T-helper 9 cell (primary cell): ENCODE results near the gene HTN1.
"Not testable (repeated sequence)": the region's sequence is repeated elsewhere in the genome, so short reads cannot be mapped to it uniquely, and the experiment has no call there.

ENCODE experiments used
- DNase-seq: peaks from one replicate; pipeline ENCODE4 v3.0.0-alpha.2; 2020
- total RNA-seq, 2 donors: gene quantifications; one replicate each; lab custom pipeline; 2026; lab: John Stamatoyannopoulos, UW

HTN1 gene
- total RNA-seq, result 0 reads per million in 2 donors

- DNase-seq, result not testable (repeated sequence)
Measured at GRCh38 chr4:70050138-70050537, at the start of gene HTN1. HTN1 (plus strand) TSS chr4:70050438; CDS start chr4:70053077, 2,639 bp downstream.

- no peak for DNase-seq
Measured at GRCh38 chr4:70000711-70001110, 49.5 kb upstream of the HTN1 start.

GRCh38 chr4:70002507-70002906 lies 47.7 kb upstream of the HTN1 start:
- no peak for DNase-seq

- no peak for DNase-seq
Measured at GRCh38 chr4:70008771-70009170, 41.5 kb upstream of the HTN1 start.

GRCh38 chr4:70019006-70019405 lies 31.2 kb upstream of the HTN1 start:
- not testable (repeated sequence) for DNase-seq

GRCh38 chr4:70023218-70023617 lies 27.0 kb upstream of the HTN1 start:
- no peak for DNase-seq

- DNase-seq, result no peak
Measured at GRCh38 chr4:70027011-70027410, 23.2 kb upstream of the HTN1 start.

GRCh38 chr4:70028159-70028558 lies 22.1 kb upstream of the HTN1 start, which contains the start of gene HTN3:
HTN3 (plus strand) TSS chr4:70028459; CDS start chr4:70030741, 2,282 bp downstream.
- DNase-seq, result not testable (repeated sequence)

GRCh38 chr4:70037559-70037958 lies 12.7 kb upstream of the HTN1 start:
- not testable (repeated sequence) for DNase-seq

- DNase-seq, result not testable (repeated sequence)
Measured at GRCh38 chr4:70039928-70040327, 10.3 kb upstream of the HTN1 start.

GRCh38 chr4:70041652-70042286 lies 8.5 kb upstream of the HTN1 start:
- no peak for DNase-seq

- not testable (repeated sequence) for DNase-seq
Measured at GRCh38 chr4:70056534-70056933, 6.3 kb downstream of the HTN1 start.

GRCh38 chr4:70057651-70058050 lies 7.4 kb downstream of the HTN1 start:
- no peak for DNase-seq

GRCh38 chr4:70059149-70059548 lies 8.9 kb downstream of the HTN1 start:
- DNase-seq, result no peak

GRCh38 chr4:70062000-70062399 lies 11.8 kb downstream of the HTN1 start:
- DNase-seq, result no peak

- no peak for DNase-seq
Measured at GRCh38 chr4:70080205-70080604, 30.0 kb downstream of the HTN1 start.

GRCh38 chr4:70099206-70099605 lies 49.0 kb downstream of the HTN1 start:
- no peak for DNase-seq
